HG03135 (cell line): ENCODE data around the gene STPG4.

ENCODE experiments used
- ATAC-seq: cut with Tn5 transposase; IDR thresholded peaks from one replicate; pipeline ENCODE4 v1.9.1; 2021; ENCODE audit warnings: mild to moderate bottlenecking, moderate library complexity; ENCODE audit not compliant: unreplicated experiment

Gene STPG4

GRCh38 chr2:47037678-47038077 is 117.4 kb downstream of the STPG4 start:
- ATAC-seq: no peak
